H9 (cell line): ENCODE results near the gene CSTA. TPM values are rescaled to one million over a fixed set of nuclear protein-coding genes. Genes with fewer than 3 reads are reported as not detected.

Experiments used
- DNase-seq: peaks from one replicate; pipeline ENCODE4 v3.0.0-alpha.2; 2017
- H2AFZ ChIP-seq: one replicate; pipeline ENCODE4 v1.6.1; 2013; ENCODE audit warnings: mild to moderate bottlenecking, low read length, control low read depth, moderate library complexity
- H2AK5ac ChIP-seq: 2 replicates; pipeline ENCODE4 v1.6.1; 2013; ENCODE audit warnings: low read length, control low read depth, mixed read lengths; ENCODE audit not compliant: insufficient read length
- H2BK120ac ChIP-seq: one replicate; pipeline ENCODE4 v1.6.1; 2013; ENCODE audit warnings: low read depth, mild to moderate bottlenecking, low read length, control low read depth, inconsistent platforms; ENCODE audit not compliant: poor library complexity, severe bottlenecking
- H2BK12ac ChIP-seq: 2 replicates; pipeline ENCODE4 v1.6.1; 2013; ENCODE audit warnings: low read length, control low read depth, mixed read lengths, low read depth; ENCODE audit not compliant: insufficient read length
- H2BK15ac ChIP-seq: 2 replicates; pipeline ENCODE4 v1.6.1; 2013; ENCODE audit warnings: low read depth, low read length, control low read depth
- H2BK20ac ChIP-seq: one replicate; pipeline ENCODE4 v1.6.1; 2013; ENCODE audit warnings: low read depth, mild to moderate bottlenecking, low read length, control low read depth, inconsistent platforms; ENCODE audit not compliant: poor library complexity, severe bottlenecking
- H2BK5ac ChIP-seq: 2 replicates; pipeline ENCODE4 v1.6.1; 2013; ENCODE audit warnings: low read length, control low read depth, mixed read lengths; ENCODE audit not compliant: insufficient read length
- H3K14ac ChIP-seq: 2 replicates; pipeline ENCODE4 v1.6.1; 2013; ENCODE audit warnings: low read length, control low read depth; ENCODE audit not compliant: insufficient read depth
- H3K18ac ChIP-seq: 2 replicates; pipeline ENCODE4 v1.6.1; 2013; ENCODE audit warnings: low read depth, mild to moderate bottlenecking, mixed read lengths, low read length, control low read depth; ENCODE audit not compliant: insufficient read length
- H3K23ac ChIP-seq: 2 replicates; pipeline ENCODE4 v1.6.1; 2013; ENCODE audit warnings: low read length, control low read depth, mixed read lengths, low read depth; ENCODE audit not compliant: insufficient read length
- H3K23me2 ChIP-seq: 2 replicates; pipeline ENCODE4 v1.6.1; 2013; ENCODE audit warnings: low read depth, mild to moderate bottlenecking, mixed read lengths, low read length, control low read depth; ENCODE audit not compliant: insufficient read length, poor library complexity, severe bottlenecking
- H3K27ac ChIP-seq: 2 replicates; pipeline ENCODE4 v1.5.1; 2013; ENCODE audit warnings: low read length, control low read depth, mixed read lengths, low read depth; ENCODE audit not compliant: insufficient read length
- H3K27me3 ChIP-seq: 2 replicates; pipeline ENCODE4 v1.6.1; 2013; ENCODE audit warnings: low read length, control low read depth, inconsistent platforms; ENCODE audit not compliant: insufficient read depth
- H3K4ac ChIP-seq: 2 replicates; pipeline ENCODE4 v1.6.1; 2013; ENCODE audit warnings: low read depth, mild to moderate bottlenecking, control low read depth, inconsistent platforms, low read length, moderate library complexity
- H3K4me1 ChIP-seq: 2 replicates; pipeline ENCODE4 v1.6.1; 2013; ENCODE audit warnings: low read length, control low read depth, inconsistent platforms; ENCODE audit not compliant: insufficient read depth
- H3K4me2 ChIP-seq: 2 replicates; pipeline ENCODE4 v1.6.1; 2013; ENCODE audit warnings: low read length, control low read depth, mixed read lengths; ENCODE audit not compliant: insufficient read length, insufficient read depth
- H3K56ac ChIP-seq: 2 replicates; pipeline ENCODE4 v1.6.1; 2013; ENCODE audit warnings: low read depth, mild to moderate bottlenecking, mixed read lengths, low read length, control low read depth; ENCODE audit not compliant: insufficient read length
- H3K79me1 ChIP-seq: 2 replicates; pipeline ENCODE4 v1.6.1; 2013; ENCODE audit warnings: low read depth, mild to moderate bottlenecking, moderate library complexity, low read length, control low read depth, inconsistent platforms; ENCODE audit not compliant: insufficient read depth, poor library complexity, severe bottlenecking
- H3K79me2 ChIP-seq: 2 replicates; pipeline ENCODE4 v1.6.1; 2013; ENCODE audit warnings: low read length, control low read depth, inconsistent platforms; ENCODE audit not compliant: insufficient read depth
- H3K9ac ChIP-seq: 2 replicates; pipeline ENCODE4 v1.6.1; 2013; ENCODE audit warnings: low read length, control low read depth, mixed read lengths; ENCODE audit not compliant: insufficient read length; ENCODE audit errors: extremely low read depth
- H3K9me3 ChIP-seq: one replicate; pipeline ENCODE4 v1.6.1; 2013; ENCODE audit warnings: low read depth, low read length, inconsistent platforms; ENCODE audit not compliant: control insufficient read depth
- H3T11ph ChIP-seq: one replicate; pipeline ENCODE4 v1.6.1; 2013; ENCODE audit warnings: mild to moderate bottlenecking, low read length, control low read depth, inconsistent platforms
- H4K20me1 ChIP-seq: one replicate; pipeline ENCODE4 v1.6.1; 2013; ENCODE audit not compliant: control insufficient read depth, insufficient read length, insufficient read depth
- H4K5ac ChIP-seq: 2 replicates; pipeline ENCODE4 v1.6.1; 2013; ENCODE audit warnings: low read depth, mild to moderate bottlenecking, mixed read lengths, low read length, control low read depth; ENCODE audit not compliant: insufficient read length
- H4K8ac ChIP-seq: replicated peaks from 2 replicates; pipeline ENCODE4 v1.6.1; 2013; ENCODE audit warnings: low read length, control low read depth, mixed read lengths, low read depth; ENCODE audit not compliant: insufficient read length
- H4K91ac ChIP-seq: 2 replicates; pipeline ENCODE4 v1.6.1; 2013; ENCODE audit warnings: low read depth, mild to moderate bottlenecking, moderate library complexity, mixed read lengths, low read length, control low read depth; ENCODE audit not compliant: insufficient read length
- H3K27ac Mint-ChIP-seq, 3 experiments: 2 replicates in 2 of 3; 3 replicates in 1 of 3; pipeline ENCODE4 v1.8.0; 2020 to 2021; ENCODE audit warnings: mixed read lengths in 3 of 3, mild to moderate bottlenecking in 1 of 3, moderate library complexity in 1 of 3
- H3K27me3 Mint-ChIP-seq: 2 replicates; pipeline ENCODE4 v1.8.0; 2021; ENCODE audit warnings: low read depth, mild to moderate bottlenecking, moderate library complexity, mixed read lengths
- H3K36me3 Mint-ChIP-seq, 3 experiments: 2 replicates in 2 of 3; 3 replicates in 1 of 3; pipeline ENCODE4 v1.8.0; 2020 to 2021; ENCODE audit warnings: low read depth in 3 of 3, mixed read lengths in 3 of 3; ENCODE audit not compliant: insufficient read depth in 1 of 3
- H3K4me1 Mint-ChIP-seq, 2 experiments: 2 replicates each; pipeline ENCODE4 v1.8.0; 2020; ENCODE audit warnings: mixed read lengths in 2 of 2
- H3K4me3 Mint-ChIP-seq, 2 experiments: 2 replicates in 1 of 2; 3 replicates in 1 of 2; pipeline ENCODE4 v1.8.0; 2020 to 2021; ENCODE audit warnings: mild to moderate bottlenecking in 2 of 2, mixed read lengths in 2 of 2, moderate library complexity in 1 of 2
- H3K9me3 Mint-ChIP-seq, 2 experiments: 2 replicates in 1 of 2; 3 replicates in 1 of 2; pipeline ENCODE4 v1.8.0; 2020; ENCODE audit warnings: mild to moderate bottlenecking in 2 of 2, mixed read lengths in 2 of 2, moderate library complexity in 1 of 2
- CTCF ChIP-seq: fragments of 200-600 bp; sonication (generic); conservative IDR thresholded peaks from 3 replicates; pipeline ENCODE4 v1.8.0; 2021; ENCODE audit warnings: antibody characterized with exemption, mild to moderate bottlenecking
- WGBS: extraction: QIAGEN DNeasy Blood & Tissue Kit; methylation state at CpG from one replicate; pipeline ENCODE4 v1.1.7; 2013; ENCODE audit warnings: missing lambda C conversion rate, low lambda C conversion rate, mixed read lengths; ENCODE audit not compliant: insufficient read length; ENCODE audit errors: extremely low coverage; 5-methylcytosine and 5-hydroxymethylcytosine counted together
- total RNA-seq: library from RNA; stranded (reverse); gene quantifications from 2 replicates; pipeline ENCODE4 v1.2.1, GENCODE V29; 2021

Gene CSTA
- total RNA-seq, 1 experiment from 2014 or later = not detected

DNA sequence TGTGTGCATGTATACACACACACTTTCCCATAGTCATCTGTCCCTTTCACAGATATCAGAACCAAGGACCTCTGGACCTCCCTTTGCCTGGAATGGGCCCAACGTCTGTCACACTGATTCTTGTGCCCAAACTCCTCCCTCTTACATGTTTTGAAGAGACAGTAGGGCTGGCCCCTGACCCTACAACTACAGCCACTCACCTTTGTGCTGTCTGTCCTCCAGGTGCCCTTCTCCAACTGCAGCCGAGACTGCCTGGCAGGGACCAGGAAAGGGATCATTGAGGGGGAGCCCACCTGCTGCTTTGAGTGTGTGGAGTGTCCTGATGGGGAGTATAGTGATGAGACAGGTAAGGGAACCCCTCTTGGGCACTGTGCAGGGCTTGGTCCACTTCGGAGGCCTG, 43.2 kb upstream of the CSTA start:
- Histone ChIP-seq H2BK12ac (no peak overlapping the region), H2BK120ac (no peak overlapping the region), H3K27me3 (no peaks in the 10 kb centered on the region), H3T11ph (no peak overlapping the region), H3K27ac (no peak overlapping the region), H3K4me1 (no peaks in the 10 kb centered on the region), H3K23me2 (no peaks in the 10 kb centered on the region), H2AFZ (no peak overlapping the region), H4K91ac (no peak overlapping the region), H2AK5ac (no peak overlapping the region), H2BK20ac (no peak overlapping the region), H2BK15ac (no peak overlapping the region), H3K18ac (no peak overlapping the region), H3K14ac (no peak overlapping the region), H3K56ac (no peak overlapping the region), H3K4me2 (no peak overlapping the region), H3K79me2 (no peaks in the 10 kb centered on the region), H4K5ac (no peak overlapping the region), H4K20me1 (no peaks in the 10 kb centered on the region), H3K4ac (no peak overlapping the region), H3K9me3 (no peaks in the 10 kb centered on the region), H3K23ac (no peak overlapping the region), H3K9ac (no peak overlapping the region), H3K79me1 (no peaks in the 10 kb centered on the region), H2BK5ac (no peak overlapping the region), H4K8ac (no peak overlapping the region)
- Mint-ChIP-seq H3K4me1 (no peaks in the 10 kb centered on the region), H3K27ac (no peak overlapping the region), H3K27me3 (peaks cover 9% of the 10 kb centered on the region), H3K9me3 (no peaks in the 10 kb centered on the region), H3K4me3 (no peak overlapping the region), H3K36me3 (no peaks in the 10 kb centered on the region)
- no peak for DNase-seq
- TF ChIP-seq CTCF = no peak
- WGBS = no CpG with 5 or more reads among the region's 3 CpGs
